HepG2 (cell line): ENCODE data around the gene CARD9. TPM values are rescaled to one million over a fixed set of nuclear protein-coding genes. Genes with fewer than 3 reads are reported as not detected.

ENCODE experiments used
- GATAD2A ChIP-seq: IDR thresholded peaks from 2 replicates; pipeline ENCODE4 v1.6.1; 2016
- KIAA2018 ChIP-seq: sonication (generic); formaldehyde crosslinking; IDR thresholded peaks from 2 replicates; pipeline ENCODE4 v1.5.0; 2020; ENCODE audit warnings: mild to moderate bottlenecking, missing genetic modification reagents, borderline replicate concordance
- NR2C2 ChIP-seq: sonication (generic); formaldehyde crosslinking; IDR thresholded peaks from 2 replicates; pipeline ENCODE4 v1.4.0; 2020; ENCODE audit warnings: missing genetic modification reagents, mild to moderate bottlenecking, moderate library complexity, borderline replicate concordance
- RBM39 ChIP-seq: fragments of 200-400 bp; formaldehyde crosslinking; IDR thresholded peaks from one replicate; pipeline ENCODE4 v1.6.1; 2018; ENCODE audit warnings: antibody characterized with exemption, mild to moderate bottlenecking, low read depth, low read length; ENCODE audit not compliant: poor library complexity, severe bottlenecking
- STAG1 ChIP-seq: sonication (generic); formaldehyde crosslinking; IDR thresholded peaks from 2 replicates; pipeline ENCODE4 v1.4.0; 2020; ENCODE audit warnings: missing genetic modification reagents
- TIGD3 ChIP-seq: sonication (generic); formaldehyde crosslinking; IDR thresholded peaks from 2 replicates; pipeline ENCODE4 v1.5.1; 2020; ENCODE audit warnings: mild to moderate bottlenecking, missing genetic modification reagents, borderline replicate concordance
- ZNF124 ChIP-seq: sonication (generic); formaldehyde crosslinking; IDR thresholded peaks from 2 replicates; pipeline ENCODE4 v1.4.0; 2020; ENCODE audit warnings: missing genetic modification reagents
- ZNF282 ChIP-seq: fragments of 450-650 bp; IDR thresholded peaks from 2 replicates; pipeline ENCODE4 v1.6.1; 2018; ENCODE audit not compliant: partially characterized antibody
- ZNF430 ChIP-seq: sonication (generic); formaldehyde crosslinking; IDR thresholded peaks from 2 replicates; pipeline ENCODE4 v1.9.0; 2021; ENCODE audit warnings: mild to moderate bottlenecking, missing genetic modification reagents
- ZNF615 ChIP-seq: sonication (generic); formaldehyde crosslinking; IDR thresholded peaks from 2 replicates; pipeline ENCODE4 v1.5.0; 2020; ENCODE audit warnings: mild to moderate bottlenecking, missing genetic modification reagents, borderline replicate concordance
- ZNF724P ChIP-seq: sonication (generic); formaldehyde crosslinking; IDR thresholded peaks from 2 replicates; pipeline ENCODE4 v1.8.0; 2022; ENCODE audit warnings: missing genetic modification reagents, borderline replicate concordance
- ZNF766 ChIP-seq: sonication (generic); formaldehyde crosslinking; IDR thresholded peaks from 2 replicates; pipeline ENCODE4 v1.5.0; 2020; ENCODE audit warnings: missing genetic modification reagents, borderline replicate concordance
- ZZZ3 ChIP-seq: sonication (generic); formaldehyde crosslinking; IDR thresholded peaks from 2 replicates; pipeline ENCODE4 v1.4.0; 2020; ENCODE audit warnings: missing genetic modification reagents, mild to moderate bottlenecking, borderline replicate concordance
- polyA plus RNA-seq, 8 experiments: library from polyadenylated mRNA; depleted of rRNA in 3 of 8; stranded (reverse) in 7 of 8; unstranded in 1 of 8; fragments of >200 nt; fragmentation: Illumina TruSeq in 4 of 8; extraction: Trizol in 4 of 8; gene quantifications; 2 replicates each; pipeline versions ENCODE4 v1.2.1 to v1.2.3, GENCODE V29; 2011 to 2016; ENCODE audit warnings: low read depth in 4 of 8, missing spikeins in 1 of 8, mixed read lengths in 1 of 8; ENCODE audit not compliant: insufficient read depth in 1 of 8
- total RNA-seq, 5 experiments: library from RNA; depleted of rRNA; stranded (reverse); fragments of >200 nt; fragmentation: Illumina TruSeq; extraction: Trizol; gene quantifications; 2 replicates each; pipeline ENCODE4 v1.2.3, GENCODE V29; 2016; ENCODE audit warnings: low read depth in 1 of 5
- TF ChIP-seq, protein P1 (sequence below): sonication (generic); formaldehyde crosslinking; IDR thresholded peaks from 2 replicates; pipeline ENCODE4 v1.8.0; 2022; ENCODE audit warnings: missing genetic modification reagents, low read depth, mild to moderate bottlenecking, borderline replicate concordance
- TF ChIP-seq, protein P2 (sequence below): sonication (generic); formaldehyde crosslinking; IDR thresholded peaks from 2 replicates; pipeline ENCODE4 v1.9.0; 2021; ENCODE audit warnings: missing genetic modification reagents, borderline replicate concordance

CARD9 gene
- total and polyA plus RNA-seq, 2 of the 13 experiments (the other 11 are each of a cell fraction or from before 2014, with no cell fraction given) = 3.3 to 7.4 TPM

DNA sequence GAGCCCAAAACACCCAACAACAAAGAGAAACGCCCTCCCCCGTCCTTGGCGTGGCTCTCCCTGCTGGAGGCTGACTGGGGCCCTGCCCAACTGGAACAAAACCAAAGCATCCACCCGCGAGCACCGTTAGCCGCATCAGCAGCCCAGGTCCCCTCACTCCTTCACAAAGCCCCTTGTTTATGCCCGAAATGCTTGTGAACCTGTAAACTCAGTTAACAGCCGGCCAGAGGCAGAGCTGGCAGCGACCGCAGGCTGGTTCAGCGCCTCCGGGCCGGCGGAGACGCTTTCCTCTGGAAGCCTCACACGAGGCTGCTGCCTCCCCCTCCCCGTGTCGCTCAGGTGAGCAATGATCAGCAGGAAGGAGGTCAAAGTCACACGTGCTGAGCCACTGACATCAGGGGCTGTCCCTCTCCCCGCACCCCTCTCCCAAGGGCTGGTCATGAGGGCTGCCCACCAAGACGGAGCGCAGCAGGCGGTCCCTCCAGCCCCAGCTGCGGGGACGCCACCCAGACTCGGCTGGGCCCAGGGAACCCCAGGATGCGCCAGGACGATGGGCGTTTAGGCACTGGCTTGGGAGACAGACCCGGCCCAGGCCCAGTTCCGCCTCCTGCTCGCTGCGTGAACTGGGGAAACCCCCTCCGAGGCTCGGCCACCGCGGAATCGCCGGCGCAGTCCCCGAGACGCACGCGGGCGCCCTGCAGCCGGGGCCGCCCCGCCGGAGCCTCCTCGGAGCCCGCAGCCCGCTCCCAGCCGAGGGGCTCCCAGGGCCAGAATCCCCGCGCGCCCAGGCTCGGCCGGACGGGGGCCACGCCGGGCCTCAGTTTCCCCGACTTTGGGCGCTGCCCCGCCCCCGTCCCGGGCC is 25.9 kb upstream of the CARD9 start (continued):
- TF ChIP-seq KIAA2018 (CRISPR knock-in tag) (no peak), ZNF724P (CRISPR knock-in tag) (0 out of 2 replicates have a peak, but pooled peaks have one; percentile 31), ZZZ3 (CRISPR knock-in tag) (no peak), TIGD3 (CRISPR knock-in tag) (no peak), GATAD2A (CRISPR knock-in tag) (no peak), STAG1 (no peak), ZNF615 (CRISPR knock-in tag) (no peak), ZNF430 (CRISPR knock-in tag) (0 out of 2 replicates have a peak, but pooled peaks have one; percentile 17), RBM39 (peak; percentile 4), ZNF124 (CRISPR knock-in tag) (0 out of 2 replicates have a peak, but pooled peaks have one; percentile 16), ZNF282 (no peak), NR2C2 (0 out of 2 replicates have a peak, but pooled peaks have one; percentile 1), ZNF766 (no peak)
- TF ChIP-seq, protein P1, sequence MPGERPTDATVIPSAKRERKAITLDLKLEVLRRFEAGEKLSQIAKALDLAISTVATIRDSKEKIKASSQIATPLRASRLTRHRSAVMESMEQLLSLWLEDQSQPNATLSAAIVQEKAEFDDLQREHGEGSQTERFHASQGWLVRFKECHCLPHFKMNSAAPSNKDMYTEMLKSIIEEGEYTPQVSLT (CRISPR knock-in tag) = 0 out of 2 replicates have a peak, but pooled peaks have one; percentile 45
- TF ChIP-seq, protein P2, sequence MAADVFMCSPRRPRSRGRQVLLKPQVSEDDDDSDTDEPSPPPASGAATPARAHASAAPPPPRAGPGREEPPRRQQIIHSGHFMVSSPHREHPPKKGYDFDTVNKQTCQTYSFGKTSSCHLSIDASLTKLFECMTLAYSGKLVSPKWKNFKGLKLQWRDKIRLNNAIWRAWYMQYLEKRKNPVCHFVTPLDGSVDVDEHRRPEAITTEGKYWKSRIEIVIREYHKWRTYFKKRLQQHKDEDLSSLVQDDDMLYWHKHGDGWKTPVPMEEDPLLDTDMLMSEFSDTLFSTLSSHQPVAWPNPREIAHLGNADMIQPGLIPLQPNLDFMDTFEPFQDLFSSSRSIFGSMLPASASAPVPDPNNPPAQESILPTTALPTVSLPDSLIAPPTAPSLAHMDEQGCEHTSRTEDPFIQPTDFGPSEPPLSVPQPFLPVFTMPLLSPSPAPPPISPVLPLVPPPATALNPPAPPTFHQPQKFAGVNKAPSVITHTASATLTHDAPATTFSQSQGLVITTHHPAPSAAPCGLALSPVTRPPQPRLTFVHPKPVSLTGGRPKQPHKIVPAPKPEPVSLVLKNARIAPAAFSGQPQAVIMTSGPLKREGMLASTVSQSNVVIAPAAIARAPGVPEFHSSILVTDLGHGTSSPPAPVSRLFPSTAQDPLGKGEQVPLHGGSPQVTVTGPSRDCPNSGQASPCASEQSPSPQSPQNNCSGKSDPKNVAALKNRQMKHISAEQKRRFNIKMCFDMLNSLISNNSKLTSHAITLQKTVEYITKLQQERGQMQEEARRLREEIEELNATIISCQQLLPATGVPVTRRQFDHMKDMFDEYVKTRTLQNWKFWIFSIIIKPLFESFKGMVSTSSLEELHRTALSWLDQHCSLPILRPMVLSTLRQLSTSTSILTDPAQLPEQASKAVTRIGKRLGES (CRISPR knock-in tag) = no peak
